NCI-H2081 (cell line): ENCODE measurements around the gene IRX2.

Source experiments
- DNase-seq, 2 experiments: peaks; one replicate each; lab custom pipeline; 2025; lab: John Stamatoyannopoulos, UW

The IRX2 gene

GRCh38 chr5:2751592-2752021 lies at the start of gene IRX2:
Gene IRX2 (minus strand): TSS chr5:2751677. CDS start chr5:2751413, 264 bp downstream.
- DNase-seq, result no peak

GRCh38 chr5:2800035-2800434 lies 48.6 kb upstream of the IRX2 start:
- no peak for DNase-seq

GRCh38 chr5:2797981-2798380 lies 46.5 kb upstream of the IRX2 start:
- no peak for DNase-seq

- DNase-seq, result no peak
Observed at GRCh38 chr5:2797160-2797559, 45.7 kb upstream of the IRX2 start.

DNA sequence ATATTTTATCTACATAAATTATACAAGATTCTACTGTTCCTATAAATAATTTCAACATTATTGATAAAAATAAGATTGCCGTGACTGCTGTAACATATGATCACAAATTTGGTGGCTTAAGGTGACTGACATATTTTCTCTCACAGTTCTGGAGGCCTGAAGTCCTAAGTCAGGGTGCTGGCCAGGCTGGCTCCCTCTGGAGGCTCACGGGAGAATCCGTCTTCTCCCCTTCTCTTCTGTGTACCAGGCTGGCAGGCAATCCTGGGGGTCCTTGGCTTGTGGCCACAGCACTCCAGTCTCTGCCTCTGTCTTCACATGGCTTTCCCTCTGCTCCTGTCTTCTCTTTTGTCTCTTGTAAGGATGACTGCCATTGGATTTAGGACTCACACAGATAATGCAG lies 31.7 kb upstream of the IRX2 start:
- DNase-seq, result no peak

DNA sequence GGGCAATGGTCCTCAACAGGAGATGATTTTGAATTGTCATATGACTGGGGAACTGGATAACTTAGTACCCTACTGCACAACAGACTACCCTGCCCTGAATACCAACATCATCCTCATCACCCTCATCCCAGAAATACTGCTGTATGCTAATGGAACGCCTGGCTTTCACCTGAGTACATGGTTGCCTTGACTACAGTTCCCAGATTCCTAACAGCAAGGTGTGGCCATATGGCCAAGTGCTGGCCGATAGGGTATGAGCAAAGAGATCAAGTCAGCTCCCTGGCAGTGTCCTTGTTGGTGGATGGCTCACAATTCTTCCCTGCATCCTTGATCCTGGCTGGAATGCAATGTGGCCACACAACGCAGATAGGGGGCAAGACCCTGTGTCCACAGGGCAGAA lies 31.2 kb upstream of the IRX2 start:
- DNase-seq, result no peak

GRCh38 chr5:2780421-2781171 lies 29.1 kb upstream of the IRX2 start:
- DNase-seq, result no peak

DNA sequence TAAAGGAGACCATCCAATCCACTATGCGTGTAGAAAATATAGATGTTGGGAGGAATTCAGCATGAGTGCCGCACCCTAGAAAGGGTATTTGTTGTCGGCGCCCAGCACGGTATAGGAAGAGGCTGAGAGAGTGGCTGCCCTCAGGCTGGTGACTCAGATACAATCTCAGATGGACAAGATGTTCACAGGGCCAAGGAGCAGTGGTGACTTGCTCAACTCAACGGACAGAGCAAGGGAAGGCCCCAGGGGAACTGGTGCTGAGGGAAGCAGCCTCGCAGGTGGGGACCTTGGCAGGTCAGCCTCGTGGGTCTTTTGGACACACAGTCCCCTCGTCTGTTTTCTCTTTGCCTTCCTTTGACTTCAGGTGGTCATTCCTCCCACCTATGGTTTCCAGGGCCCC lies 28.0 kb upstream of the IRX2 start:
- DNase-seq, result no peak

- no peak for DNase-seq
Observed at GRCh38 chr5:2776337-2777302, 25.1 kb upstream of the IRX2 start.

GRCh38 chr5:2773327-2773726 lies 21.9 kb upstream of the IRX2 start:
- DNase-seq, result no peak

- DNase-seq, result no peak
Observed at GRCh38 chr5:2767089-2767488, 15.6 kb upstream of the IRX2 start.

DNA sequence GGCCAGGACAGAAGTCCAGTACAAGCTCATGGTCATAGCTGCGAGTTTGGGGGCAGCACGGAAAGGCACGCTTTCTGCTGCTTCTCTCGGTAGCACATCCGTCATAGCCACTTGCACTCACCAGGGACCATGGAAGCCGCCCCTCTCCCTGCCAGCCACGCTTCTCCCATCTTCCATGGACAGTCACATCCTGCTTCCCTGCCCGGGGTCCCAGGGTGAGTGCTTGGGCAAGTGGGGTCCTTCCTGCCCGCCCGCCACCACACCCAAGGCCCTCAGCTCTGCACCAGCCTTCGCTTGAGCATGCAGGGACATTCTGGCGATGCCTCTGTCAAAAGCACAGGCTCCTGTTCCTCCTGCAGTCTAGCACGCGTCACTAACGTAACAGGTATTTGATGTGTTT lies 13.1 kb upstream of the IRX2 start:
- no peak for DNase-seq

DNA sequence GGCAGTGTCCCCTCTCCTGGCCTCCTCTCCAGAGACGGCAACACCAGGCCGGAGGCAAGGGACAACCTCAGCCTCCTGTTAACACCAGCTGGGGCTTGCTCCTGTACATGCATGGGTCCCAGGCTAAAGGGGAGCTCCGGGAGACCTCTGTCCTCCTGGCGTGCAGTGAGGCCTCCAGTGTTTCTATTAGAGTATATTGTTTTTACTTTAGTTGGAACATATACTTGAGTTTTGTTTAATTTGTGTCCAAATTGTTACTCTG lies 12.0 kb upstream of the IRX2 start:
- DNase-seq, result no peak

DNA sequence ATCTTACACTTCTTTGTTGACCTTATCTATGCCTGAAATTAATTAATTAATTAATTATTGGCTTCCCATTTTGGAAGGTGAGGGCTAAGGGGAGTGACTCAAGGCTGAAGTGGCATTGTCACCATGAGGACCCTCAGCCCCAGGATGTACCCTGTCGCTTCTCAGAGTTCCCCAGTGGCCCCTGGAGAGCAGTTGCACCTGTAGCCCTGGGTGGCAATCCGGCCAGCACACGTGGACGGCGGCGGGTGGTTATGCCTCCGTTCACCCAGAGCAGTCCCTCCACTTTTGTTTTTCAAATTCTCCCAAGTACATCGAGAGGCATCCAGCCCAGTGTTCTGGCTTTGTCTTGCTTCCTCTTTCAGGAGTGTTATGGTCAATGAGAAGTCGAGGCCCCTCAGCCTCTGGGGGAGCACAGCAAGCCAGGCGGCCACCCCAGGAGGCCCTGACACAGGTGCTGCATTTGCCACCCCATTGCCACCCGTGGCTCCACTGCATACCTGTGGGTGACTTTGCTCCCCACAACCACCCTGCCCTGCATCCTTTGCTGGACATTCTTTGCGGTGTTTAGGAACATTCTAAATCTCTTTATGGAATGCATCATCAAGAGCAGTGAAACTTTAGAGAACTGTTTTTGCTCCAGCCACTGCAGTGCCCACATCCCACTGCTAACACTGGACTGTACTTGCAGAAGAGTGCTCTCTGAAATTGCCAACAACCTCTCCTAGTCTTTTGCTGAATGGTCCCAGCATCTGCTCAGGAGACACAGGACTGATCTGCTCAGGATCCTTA lies 11.5 kb upstream of the IRX2 start:
- no peak for DNase-seq

DNA sequence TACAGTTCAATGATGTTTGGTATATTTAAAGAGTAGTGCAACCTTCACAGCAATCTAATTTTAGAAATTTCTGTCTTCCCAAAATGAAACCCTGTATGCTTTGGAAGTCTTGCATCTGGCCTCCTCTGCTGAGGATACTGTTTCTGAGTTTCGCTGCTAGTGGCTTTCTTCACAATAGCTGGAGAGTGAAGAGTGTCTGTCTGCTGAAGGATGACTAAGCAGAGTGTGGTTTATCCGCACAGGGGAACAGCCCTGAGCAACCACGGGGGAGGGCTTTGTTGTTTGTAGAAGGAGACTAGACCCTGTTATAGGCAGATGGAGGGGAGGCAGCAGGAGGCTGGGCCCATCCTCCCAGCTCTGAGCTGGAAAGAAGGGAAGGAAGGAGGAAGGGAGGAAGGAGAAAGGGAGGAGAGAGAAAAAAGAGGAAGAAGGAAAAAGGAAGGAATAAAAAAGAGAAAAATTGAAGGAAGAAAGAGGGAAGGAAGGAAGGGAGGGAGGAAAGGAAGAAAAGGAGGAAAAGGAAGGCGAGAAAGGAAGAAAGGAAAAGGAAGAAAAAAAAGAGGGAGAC lies 10.5 kb upstream of the IRX2 start:
- DNase-seq, result no peak

DNA sequence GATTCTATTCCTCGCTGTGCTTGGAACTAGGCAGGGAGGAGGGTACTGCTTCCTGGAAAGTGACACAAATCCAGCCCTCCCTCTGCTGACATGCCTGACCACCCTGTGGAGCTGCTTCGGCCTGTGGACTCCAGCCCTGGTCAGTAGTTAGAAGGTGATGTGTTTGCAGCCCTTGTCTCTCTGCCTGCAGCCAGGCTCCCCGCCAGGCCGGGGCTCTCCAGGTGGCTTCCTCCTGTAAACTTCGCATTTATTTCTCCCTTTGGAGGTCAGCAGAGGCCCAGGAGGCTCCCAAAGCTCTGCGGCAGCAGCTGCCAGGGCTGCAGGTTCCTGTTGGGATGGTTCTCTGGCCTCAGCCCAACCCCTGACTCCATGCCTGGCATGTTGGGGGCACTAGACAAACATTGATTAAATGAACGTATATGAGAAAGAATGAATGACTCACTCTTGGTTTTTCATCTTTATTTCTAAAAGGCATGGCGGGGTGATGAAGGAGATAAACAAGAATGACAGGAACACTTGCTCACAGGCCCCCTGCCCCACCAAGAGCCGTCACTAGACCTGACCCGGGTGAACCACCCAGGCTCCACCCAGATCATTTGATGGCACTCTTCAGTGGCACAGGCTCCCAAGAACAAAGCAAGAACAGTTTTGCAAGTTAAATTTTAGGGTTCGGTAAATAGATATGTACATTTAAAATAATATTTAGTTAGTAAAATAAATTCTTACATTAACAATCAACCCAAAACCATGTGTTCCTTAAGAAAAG lies 8.4 kb upstream of the IRX2 start:
- no peak for DNase-seq

DNA sequence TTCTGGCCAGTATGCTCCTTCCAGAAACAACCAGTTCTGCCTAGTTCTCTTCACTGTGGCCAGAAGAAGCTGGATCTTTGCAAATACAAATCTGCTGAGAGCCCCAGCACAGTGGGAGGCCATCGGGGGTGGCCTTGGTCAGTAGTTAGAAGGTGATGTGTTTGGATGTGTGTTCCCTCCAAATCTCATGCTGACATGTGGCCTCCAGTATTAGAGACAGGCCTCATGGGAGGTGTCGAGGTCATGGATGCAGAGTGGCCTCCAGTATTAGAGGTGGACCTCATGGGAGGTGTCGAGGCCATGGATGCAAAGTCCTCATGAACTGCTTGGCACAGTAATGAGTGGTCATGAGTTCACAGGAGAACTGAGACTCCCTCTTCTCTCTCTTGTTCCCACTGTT lies 7.6 kb upstream of the IRX2 start:
- DNase-seq, result no peak

GRCh38 chr5:2758632-2759031 lies 7.2 kb upstream of the IRX2 start:
- DNase-seq, result no peak

- no peak for DNase-seq
Observed at GRCh38 chr5:2757563-2758351, 6.3 kb upstream of the IRX2 start.
